Measurements from ENCODE around the gene GSTO1. TPM values are rescaled to one million over a fixed set of nuclear protein-coding genes. Genes with fewer than 3 reads are reported as not detected.

Gene GSTO1
- polyA plus RNA-seq, 1 donor (not counting 4 experiments of a cell fraction or from before 2014, with no cell fraction given), result 338 TPM

GRCh38 chr10:104288355-104288754 is 33.7 kb downstream of the GSTO1 start:
- Histone ChIP-seq H3K4me3 (ENCODE audit: control insufficient read depth in 2 of 3, extremely low read depth in 1 of 3, insufficient read depth in 2 of 3, low read depth in 1 of 3, low read length in 3 of 3) (no peak overlapping the region), H3K9ac (ENCODE audit: control insufficient read depth, extremely low read depth, insufficient read depth, low read length) (no peak overlapping the region), H3K27me3 (ENCODE audit: control insufficient read depth, extremely low read depth, insufficient read depth, low read length) (no peaks in the 10 kb centered on the region), H3K9me1 (ENCODE audit: control insufficient read depth, extremely low read depth, insufficient read depth, low read length) (no peaks in the 10 kb centered on the region), H2AFZ (ENCODE audit: control insufficient read depth, low read length) (no peak overlapping the region), H3K4me2 (ENCODE audit: control insufficient read depth, extremely low read depth, insufficient read depth, low read depth, low read length) (no peak overlapping the region), H4K20me1 (ENCODE audit: control insufficient read depth, extremely low read depth, insufficient read depth, low read length) (no peaks in the 10 kb centered on the region), H3K79me2 (ENCODE audit: control insufficient read depth, insufficient read depth, low read length) (peaks cover 1% of the 10 kb centered on the region), H3K4me1 (ENCODE audit: control insufficient read depth, extremely low read depth, insufficient read depth, low read length) (peaks cover 6% of the 10 kb centered on the region), H3K36me3 (ENCODE audit: control insufficient read depth in 2 of 2, extremely low read depth in 1 of 2, insufficient read depth in 2 of 2, low read length in 2 of 2) (peaks cover 2 to 7% of the 10 kb centered on the region in 2 experiments), H3K9me3 (ENCODE audit: control insufficient read depth, low read depth, low read length) (no peaks in the 10 kb centered on the region), H3K27ac (ENCODE audit: control insufficient read depth, insufficient read depth, low read length) (no peak overlapping the region)
- DNase-seq (ENCODE audit: low read depth, low spot score), result no peak
- no peak for FAIRE-seq
- dilution Hi-C loops (cut with MboI; ENCODE audit: extremely low pct_ligation_motif_present, low sequenced_read_pairs), result no loop called here
- TF ChIP-seq CTCF (optimal IDR thresholded peaks at IDR 0.05 in 1 of 3, IDR thresholded peaks at IDR 0.05 in 1 of 3, conservative IDR thresholded peaks at IDR 0.05 in 1 of 3; ENCODE audit: extremely low read depth in 1 of 3, insufficient read depth in 2 of 3, low read length in 3 of 3), result no peak
- no peak for TF ChIP-seq EZH2 (IDR thresholded peaks at IDR 0.05; ENCODE audit: low read length)

GRCh38 chr10:104291439-104291951 is 36.8 kb downstream of the GSTO1 start:
- Histone ChIP-seq H3K79me2 (ENCODE audit: control insufficient read depth, insufficient read depth, low read length) (peaks cover 1% of the 10 kb centered on the region), H3K9ac (ENCODE audit: control insufficient read depth, extremely low read depth, insufficient read depth, low read length) (no peak overlapping the region), H3K36me3 (ENCODE audit: control insufficient read depth in 2 of 2, extremely low read depth in 1 of 2, insufficient read depth in 2 of 2, low read length in 2 of 2) (peaks cover 0 to 2% of the 10 kb centered on the region in 2 experiments), H3K9me1 (ENCODE audit: control insufficient read depth, extremely low read depth, insufficient read depth, low read length) (no peaks in the 10 kb centered on the region), H2AFZ (ENCODE audit: control insufficient read depth, low read length) (no peak overlapping the region), H3K4me2 (ENCODE audit: control insufficient read depth, extremely low read depth, insufficient read depth, low read depth, low read length) (no peak overlapping the region), H3K4me3 (ENCODE audit: control insufficient read depth in 2 of 3, extremely low read depth in 1 of 3, insufficient read depth in 2 of 3, low read depth in 1 of 3, low read length in 3 of 3) (no peak overlapping the region), H3K27me3 (ENCODE audit: control insufficient read depth, extremely low read depth, insufficient read depth, low read length) (no peaks in the 10 kb centered on the region), H3K4me1 (ENCODE audit: control insufficient read depth, extremely low read depth, insufficient read depth, low read length) (peaks cover 7% of the 10 kb centered on the region), H3K9me3 (ENCODE audit: control insufficient read depth, low read depth, low read length) (no peaks in the 10 kb centered on the region), H4K20me1 (ENCODE audit: control insufficient read depth, extremely low read depth, insufficient read depth, low read length) (no peaks in the 10 kb centered on the region), H3K27ac (ENCODE audit: control insufficient read depth, insufficient read depth, low read length) (no peak overlapping the region)
- DNase-seq (ENCODE audit: low read depth, low spot score) (no peak), FAIRE-seq (peak; percentile 70)
- dilution Hi-C loops (cut with MboI; ENCODE audit: extremely low pct_ligation_motif_present, low sequenced_read_pairs), result no loop called here
- TF ChIP-seq EZH2 (IDR thresholded peaks at IDR 0.05; ENCODE audit: low read length) (no peak), CTCF (optimal IDR thresholded peaks at IDR 0.05 in 1 of 3, IDR thresholded peaks at IDR 0.05 in 1 of 3, conservative IDR thresholded peaks at IDR 0.05 in 1 of 3; ENCODE audit: extremely low read depth in 1 of 3, insufficient read depth in 2 of 3, low read length in 3 of 3) (peak; percentile 96 to 100 (median 100))
